ENCODE measurements around the gene NEMP2. TPM values are rescaled to one million over a fixed set of nuclear protein-coding genes. Genes with fewer than 3 reads are reported as not detected.

The NEMP2 gene
- total RNA-seq, 1 donor from 2014 or later: 15.0 TPM

DNA sequence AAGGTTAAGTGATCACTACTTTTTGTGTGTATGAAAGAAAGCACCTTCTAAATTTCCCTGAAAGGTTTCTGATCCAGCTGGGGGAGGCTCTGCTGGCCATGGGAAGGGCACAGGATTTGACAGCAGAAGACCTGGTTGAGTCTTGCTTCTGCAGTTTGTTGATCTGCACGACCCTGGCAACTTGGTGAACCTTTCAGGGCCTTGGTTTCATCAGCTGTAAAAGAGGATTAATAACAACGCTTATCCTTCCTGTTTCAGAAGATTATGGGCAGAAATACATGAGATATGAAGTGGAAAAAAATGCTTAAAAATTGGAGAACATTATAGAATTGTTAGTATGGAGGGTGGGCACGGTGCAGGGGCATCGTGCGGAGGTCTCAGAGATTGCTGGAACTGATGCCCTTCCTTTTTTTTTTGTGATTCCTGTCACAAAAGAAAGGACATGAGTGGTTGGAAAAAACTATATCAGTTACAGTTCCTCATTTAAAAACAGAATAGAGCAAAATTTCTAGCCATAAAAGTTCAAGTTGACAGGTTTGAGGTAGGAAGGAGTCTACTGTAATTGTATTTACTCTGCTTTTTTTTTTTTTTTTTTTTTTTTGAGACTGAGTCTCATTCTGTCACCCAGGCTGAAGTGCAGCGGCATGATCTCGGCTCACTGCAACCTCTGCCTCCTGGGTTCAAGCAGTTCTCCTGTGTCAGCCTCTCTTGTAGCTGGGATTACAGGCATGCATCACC, 79.0 kb downstream of the NEMP2 start:
- no peak for DNase-seq (ENCODE audit: low read depth)
- TF ChIP-seq, protein P1, sequence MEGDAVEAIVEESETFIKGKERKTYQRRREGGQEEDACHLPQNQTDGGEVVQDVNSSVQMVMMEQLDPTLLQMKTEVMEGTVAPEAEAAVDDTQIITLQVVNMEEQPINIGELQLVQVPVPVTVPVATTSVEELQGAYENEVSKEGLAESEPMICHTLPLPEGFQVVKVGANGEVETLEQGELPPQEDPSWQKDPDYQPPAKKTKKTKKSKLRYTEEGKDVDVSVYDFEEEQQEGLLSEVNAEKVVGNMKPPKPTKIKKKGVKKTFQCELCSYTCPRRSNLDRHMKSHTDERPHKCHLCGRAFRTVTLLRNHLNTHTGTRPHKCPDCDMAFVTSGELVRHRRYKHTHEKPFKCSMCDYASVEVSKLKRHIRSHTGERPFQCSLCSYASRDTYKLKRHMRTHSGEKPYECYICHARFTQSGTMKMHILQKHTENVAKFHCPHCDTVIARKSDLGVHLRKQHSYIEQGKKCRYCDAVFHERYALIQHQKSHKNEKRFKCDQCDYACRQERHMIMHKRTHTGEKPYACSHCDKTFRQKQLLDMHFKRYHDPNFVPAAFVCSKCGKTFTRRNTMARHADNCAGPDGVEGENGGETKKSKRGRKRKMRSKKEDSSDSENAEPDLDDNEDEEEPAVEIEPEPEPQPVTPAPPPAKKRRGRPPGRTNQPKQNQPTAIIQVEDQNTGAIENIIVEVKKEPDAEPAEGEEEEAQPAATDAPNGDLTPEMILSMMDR (conservative IDR thresholded peaks at IDR 0.05; ENCODE audit: low read depth, low read length): no peak
- H3K4me3 ChIP-seq (ENCODE audit: low read depth, low read length): no peak overlapping the region

DNA sequence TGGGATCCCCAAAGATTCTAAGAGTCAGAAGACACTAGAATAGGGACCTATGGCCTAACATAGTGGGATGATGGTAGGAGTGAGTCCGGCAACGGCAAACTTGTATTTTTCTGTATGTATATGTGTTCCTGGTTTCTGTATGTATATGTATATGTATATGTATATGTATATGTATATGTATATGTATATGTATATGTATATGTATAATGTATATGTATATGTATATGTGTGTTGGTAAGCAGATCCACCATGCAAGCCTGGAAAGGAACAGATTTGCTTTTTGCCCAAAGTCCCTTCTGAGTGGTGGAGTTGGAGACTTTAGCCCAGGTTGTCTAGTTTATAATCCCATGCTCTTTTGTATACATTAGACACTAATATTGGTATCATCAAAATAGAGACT, 79.7 kb downstream of the NEMP2 start:
- no peak for DNase-seq (ENCODE audit: low read depth)
- no peak overlapping the region for H3K4me3 ChIP-seq (ENCODE audit: low read depth, low read length)
- TF ChIP-seq, protein P1 (conservative IDR thresholded peaks at IDR 0.05; ENCODE audit: low read depth, low read length): no peak

Other genes starting within 250 kb of the NEMP2 start
- 8.6 and 12.2 TPM in 2 replicates for gene HIBCH, start 214.9 kb downstream of the NEMP2 start, total RNA-seq
- 6.5 and 8.7 TPM in 2 replicates for gene INPP1, start 191.1 kb downstream of the NEMP2 start, total RNA-seq
- 18.2 and 54.3 TPM in 2 replicates for gene MFSD6, start 126.4 kb downstream of the NEMP2 start, total RNA-seq
- gene NAB1, start 114.4 kb upstream of the NEMP2 start, total RNA-seq: 10.0 and 19.5 TPM in 2 replicates